ENCODE results near the gene UMPS.
"Not testable (repeated sequence)": the region's sequence is repeated elsewhere in the genome, so short reads cannot be mapped to it uniquely, and the experiment has no call there.

Gene UMPS

GRCh38 chr3:124781476-124782376, 51.5 kb downstream of the UMPS start:
- DNase-seq, result no peak

GRCh38 chr3:124782377-124782712, 52.1 kb downstream of the UMPS start:
- DNase-seq, result not testable (repeated sequence)

- no peak for DNase-seq
Observed at GRCh38 chr3:124783696-124784095, 53.4 kb downstream of the UMPS start.

- DNase-seq, result no peak
Observed at GRCh38 chr3:124784686-124785382, 54.6 kb downstream of the UMPS start.

GRCh38 chr3:124785973-124786372, 55.7 kb downstream of the UMPS start:
- DNase-seq, result no peak

GRCh38 chr3:124786511-124787241, 56.4 kb downstream of the UMPS start:
- DNase-seq, result no peak

GRCh38 chr3:124787476-124788195, 57.4 kb downstream of the UMPS start:
- no peak for DNase-seq

- DNase-seq, result no peak
Observed at GRCh38 chr3:124788254-124788745, 58.0 kb downstream of the UMPS start.

- DNase-seq, result not testable (repeated sequence)
Observed at GRCh38 chr3:124789103-124789502, 58.9 kb downstream of the UMPS start.

GRCh38 chr3:124791142-124791541, 60.9 kb downstream of the UMPS start:
- no peak for DNase-seq

GRCh38 chr3:124791639-124792151, 61.4 kb downstream of the UMPS start:
- DNase-seq, result no peak

- DNase-seq, result no peak
Observed at GRCh38 chr3:124792341-124793040, 62.2 kb downstream of the UMPS start.

- no peak for DNase-seq
Observed at GRCh38 chr3:124793054-124793739, 62.9 kb downstream of the UMPS start.

- DNase-seq, result no peak
Observed at GRCh38 chr3:124796477-124796876, 66.2 kb downstream of the UMPS start.

GRCh38 chr3:124797426-124797945, 67.2 kb downstream of the UMPS start:
- DNase-seq, result no peak
